GM18907 (cell line): ENCODE results near the gene ELP4.
"Not testable (repeated sequence)": the region's sequence is repeated elsewhere in the genome, so short reads cannot be mapped to it uniquely, and the experiment has no call there.

Source experiments
- ATAC-seq: cut with Tn5 transposase; IDR thresholded peaks from one replicate; pipeline ENCODE4 v1.9.1; 2021; ENCODE audit warnings: mild to moderate bottlenecking, moderate library complexity; ENCODE audit not compliant: unreplicated experiment

Gene ELP4

GRCh38 chr11:31542862-31543261 lies 33.3 kb downstream of the ELP4 start:
- ATAC-seq, result no peak

GRCh38 chr11:31555938-31556337 lies 46.4 kb downstream of the ELP4 start:
- ATAC-seq, result no peak

GRCh38 chr11:31558001-31558400 lies 48.4 kb downstream of the ELP4 start:
- ATAC-seq, result no peak

GRCh38 chr11:31560842-31561476 lies 51.4 kb downstream of the ELP4 start:
- ATAC-seq, result no peak

- not testable (repeated sequence) for ATAC-seq
Observed at GRCh38 chr11:31564517-31564916, 55.0 kb downstream of the ELP4 start.

- ATAC-seq, result not testable (repeated sequence)
Observed at GRCh38 chr11:31574133-31574532, 64.6 kb downstream of the ELP4 start.

- ATAC-seq, result not testable (repeated sequence)
Observed at GRCh38 chr11:31575764-31576163, 66.2 kb downstream of the ELP4 start.

- ATAC-seq, result not testable (repeated sequence)
Observed at GRCh38 chr11:31579412-31579811, 69.8 kb downstream of the ELP4 start.

- no peak for ATAC-seq
Observed at GRCh38 chr11:31582697-31583096, 73.1 kb downstream of the ELP4 start.

- ATAC-seq, result no peak
Observed at GRCh38 chr11:31598454-31598853, 88.9 kb downstream of the ELP4 start.

- ATAC-seq, result no peak
Observed at GRCh38 chr11:31601635-31602282, 92.2 kb downstream of the ELP4 start.

- no peak for ATAC-seq
Observed at GRCh38 chr11:31606893-31607292, 97.3 kb downstream of the ELP4 start.

GRCh38 chr11:31607914-31608313 lies 98.3 kb downstream of the ELP4 start:
- ATAC-seq, result no peak

GRCh38 chr11:31608995-31609394 lies 99.4 kb downstream of the ELP4 start:
- ATAC-seq, result no peak

GRCh38 chr11:31610544-31610943 lies 101.0 kb downstream of the ELP4 start:
- no peak for ATAC-seq

GRCh38 chr11:31617246-31617645 lies 107.7 kb downstream of the ELP4 start:
- ATAC-seq, result no peak

GRCh38 chr11:31619980-31620379 lies 110.4 kb downstream of the ELP4 start:
- ATAC-seq, result peak; percentile 68

- ATAC-seq, result peak; percentile 40
Observed at GRCh38 chr11:31620434-31620833, 110.9 kb downstream of the ELP4 start.

GRCh38 chr11:31625868-31626267 lies 116.3 kb downstream of the ELP4 start:
- no peak for ATAC-seq

GRCh38 chr11:31628111-31628510 lies 118.5 kb downstream of the ELP4 start:
- no peak for ATAC-seq

- no peak for ATAC-seq
Observed at GRCh38 chr11:31636983-31637382, 127.4 kb downstream of the ELP4 start.

GRCh38 chr11:31640611-31641010 lies 131.0 kb downstream of the ELP4 start:
- ATAC-seq, result no peak
